A673 (cell line): Measurements from ENCODE around the gene NPTN. TPM values are rescaled to one million over a fixed set of nuclear protein-coding genes. Genes with fewer than 3 reads are reported as not detected.

Source experiments
- BruUV-seq: library from RNA; stranded (reverse); fragments of 400-500 nt; replicated peaks from 2 replicates; lab custom pipeline; 2021; lab: Mats Ljungman, UMichigan
- CTCF ChIA-PET: fragments of 300-600 bp; sonication (Branson Sonifier 250); formaldehyde crosslinking; loops from one replicate; lab custom pipeline; 2022; ENCODE audit warnings: antibody characterized with exemption; lab: Charles Lee
- POLR2A ChIA-PET: fragments of 300-600 bp; sonication (Branson Sonifier 250); formaldehyde crosslinking; loops from one replicate; lab custom pipeline; 2022; ENCODE audit warnings: antibody characterized with exemption; ENCODE audit not compliant: low non-redundant PET; lab: Charles Lee
- DNase-seq: peaks from one replicate; pipeline ENCODE4 v3.0.0-alpha.2; 2015; ENCODE audit warnings: low spot score
- H3K27ac ChIP-seq: fragments of 200-600 bp; sonication (generic); 2 replicates; pipeline ENCODE4 v1.5.1; 2016; ENCODE audit warnings: mixed run types, low read depth, mild to moderate bottlenecking, mixed read lengths, antibody characterized with exemption, low read length; ENCODE audit not compliant: poor library complexity, severe bottlenecking
- H3K27me3 ChIP-seq: fragments of 200-600 bp; sonication (generic); replicated peaks from 2 replicates; pipeline ENCODE4 v1.6.1; 2017; ENCODE audit warnings: mixed run types, low read depth, mild to moderate bottlenecking, mixed read lengths, antibody characterized with exemption, low read length; ENCODE audit not compliant: insufficient read depth, poor library complexity
- H3K36me3 ChIP-seq: fragments of 200-600 bp; sonication (generic); 2 replicates; pipeline ENCODE4 v1.6.1; 2016; ENCODE audit warnings: mixed run types, mild to moderate bottlenecking, mixed read lengths, antibody characterized with exemption, low read length; ENCODE audit not compliant: insufficient read depth, poor library complexity, severe bottlenecking
- H3K4me1 ChIP-seq: fragments of 200-600 bp; sonication (generic); 2 replicates; pipeline ENCODE4 v1.6.1; 2017; ENCODE audit warnings: mixed run types, mild to moderate bottlenecking, mixed read lengths, antibody characterized with exemption, low read length; ENCODE audit not compliant: insufficient read depth, poor library complexity, severe bottlenecking
- H3K4me3 ChIP-seq: fragments of 200-600 bp; sonication (generic); 2 replicates; pipeline ENCODE4 v1.5.1; 2016; ENCODE audit warnings: low read depth, mixed run types, mild to moderate bottlenecking, mixed read lengths, low read length; ENCODE audit not compliant: poor library complexity, severe bottlenecking
- H3K9me3 ChIP-seq: fragments of 200-600 bp; sonication (generic); 2 replicates; pipeline ENCODE4 v1.6.1; 2016; ENCODE audit warnings: mixed run types, low read depth, mild to moderate bottlenecking, mixed read lengths, antibody characterized with exemption, low read length; ENCODE audit not compliant: poor library complexity, severe bottlenecking
- CTCF ChIP-seq: fragments of 300-800, 200-600 bp; sonication (generic); conservative IDR thresholded peaks from 2 replicates; pipeline ENCODE4 v1.5.1; 2017; ENCODE audit warnings: low read depth, mild to moderate bottlenecking, antibody characterized with exemption, low read length, moderate library complexity, mixed read lengths
- EZH2 ChIP-seq: fragments of 200-600 bp; sonication (generic); IDR thresholded peaks from 2 replicates; pipeline ENCODE4 v1.6.1; 2017; ENCODE audit warnings: borderline replicate concordance, low read depth, mild to moderate bottlenecking, mixed read lengths, antibody characterized with exemption, low read length; ENCODE audit not compliant: poor library complexity, severe bottlenecking
- intact Hi-C: fragments of 100-400 bp; cut with micrococcal nuclease; formaldehyde crosslinking; loops from one replicate; pipeline ENCODE4 v1.10.0; 2022; ENCODE audit not compliant: unreplicated experiment
- total RNA-seq: library from RNA; stranded (reverse); gene quantifications from 2 replicates; pipeline ENCODE4 v1.2.3, GENCODE V29; 2021

NPTN gene
- total RNA-seq, 1 experiment from 2014 or later, result 101 TPM

GRCh38 chr15:73604477-73604876, 28.7 kb downstream of the NPTN start:
- DNase-seq, result no peak
- peaks cover 42% of the 10 kb centered on the region for H3K4me1 ChIP-seq
- no TSS peak for BruUV-seq
- H3K9me3 ChIP-seq, result no peaks in the 10 kb centered on the region
- POLR2A ChIA-PET, result interaction anchor here (0.6 kb wide), 1 partner anchor 122 kb away, joined by 4 read pairs; no protein-coding TSS in a partner anchor
- H3K27ac ChIP-seq, result no peak overlapping the region
- TF ChIP-seq CTCF (no peak), EZH2 (no peak)
- intact Hi-C loops, result no loop called here
- H3K27me3 ChIP-seq, result no peaks in the 10 kb centered on the region
- no peak overlapping the region for H3K4me3 ChIP-seq
- CTCF ChIA-PET, result no interaction called here
- no peaks in the 10 kb centered on the region for H3K36me3 ChIP-seq

DNA sequence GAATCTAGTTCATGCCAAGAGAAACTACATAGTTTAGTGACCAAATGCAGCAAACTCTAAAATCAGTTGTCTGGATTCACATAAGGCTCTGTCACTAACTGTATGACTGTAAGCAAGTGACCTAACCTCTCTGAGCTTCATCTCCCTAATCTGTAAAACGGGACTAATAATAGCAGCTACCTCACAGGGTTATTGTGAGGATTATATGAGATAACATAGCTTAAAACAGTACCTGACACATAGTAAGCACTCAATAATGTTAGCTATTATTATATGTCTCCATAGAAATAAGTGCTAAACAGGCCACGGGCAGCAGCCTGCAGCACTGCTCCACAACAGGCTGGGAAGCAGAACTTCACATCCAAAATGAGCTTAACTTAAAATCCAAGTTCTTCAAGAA, 30.2 kb downstream of the NPTN start:
- CTCF ChIA-PET, result interaction anchor here (0.8 kb wide), 1 partner anchor 33 kb away, joined by 3 read pairs; no protein-coding TSS in a partner anchor
- peak overlapping the region; percentile 44 for H3K27ac ChIP-seq

GRCh38 chr15:73602446-73602843, 30.7 kb downstream of the NPTN start:
- Histone ChIP-seq H3K4me1 (peaks cover 52% of the 10 kb centered on the region), H3K9me3 (no peaks in the 10 kb centered on the region), H3K36me3 (no peaks in the 10 kb centered on the region), H3K4me3 (no peak overlapping the region), H3K27me3 (no peaks in the 10 kb centered on the region), H3K27ac (peak overlapping the region; percentile 44)
- no TSS peak for BruUV-seq
- DNase-seq, result peak; percentile 20
- ChIA-PET POLR2A (no interaction called here), CTCF (interaction anchor here (0.8 kb wide), 1 partner anchor 34 kb away, joined by 3 read pairs; no protein-coding TSS in a partner anchor)
- intact Hi-C loops, result no loop called here
- TF ChIP-seq CTCF, result no peak
- TF ChIP-seq EZH2, result no peak

More for the DNA sequence above, 30.2 kb downstream of the NPTN start:
- Histone ChIP-seq H3K36me3 (no peaks in the 10 kb centered on the region), H3K27me3 (no peaks in the 10 kb centered on the region), H3K9me3 (no peaks in the 10 kb centered on the region), H3K4me1 (peaks cover 47% of the 10 kb centered on the region), H3K4me3 (no peak overlapping the region)
- intact Hi-C loops, result no loop called here
- TF ChIP-seq EZH2 (no peak), CTCF (no peak)
- no peak for DNase-seq
- BruUV-seq, result no TSS peak
- POLR2A ChIA-PET, result no interaction called here
